ENCODE results near the gene PRDM4.
"Not testable (repeated sequence)": the region's sequence is repeated elsewhere in the genome, so short reads cannot be mapped to it uniquely, and the experiment has no call there.

The PRDM4 gene

DNA sequence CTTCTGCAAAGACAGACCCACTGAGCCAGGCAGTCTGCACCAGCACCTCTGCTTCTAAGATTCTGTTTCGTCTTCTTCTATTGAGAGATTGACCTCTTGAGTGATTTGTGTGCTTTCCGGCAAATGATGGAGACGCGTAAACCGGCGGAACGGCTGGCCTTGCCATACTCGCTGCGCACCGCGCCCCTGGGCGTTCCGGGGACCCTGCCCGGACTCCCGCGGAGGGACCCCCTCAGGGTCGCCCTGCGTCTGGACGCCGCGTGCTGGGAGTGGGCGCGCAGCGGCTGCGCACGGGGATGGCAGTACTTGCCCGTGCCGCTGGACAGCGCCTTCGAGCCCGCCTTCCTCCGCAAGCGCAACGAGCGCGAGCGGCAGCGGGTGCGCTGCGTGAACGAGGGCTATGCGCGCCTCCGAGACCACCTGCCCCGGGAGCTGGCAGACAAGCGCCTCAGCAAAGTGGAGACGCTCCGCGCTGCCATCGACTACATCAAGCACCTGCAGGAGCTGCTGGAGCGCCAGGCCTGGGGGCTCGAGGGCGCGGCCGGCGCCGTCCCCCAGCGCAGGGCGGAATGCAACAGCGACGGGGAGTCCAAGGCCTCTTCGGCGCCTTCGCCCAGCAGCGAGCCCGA, 14.3 kb upstream of the PRDM4 start:
- peak overlapping the region; percentile 34 for H3K4me3 ChIP-seq (ENCODE audit: low read depth, low read length)

GRCh38 chr12:107774349-107775029, 13.6 kb upstream of the PRDM4 start, which contains the start of gene ASCL4:
ASCL4 (plus strand) TSS chr12:107774704; CDS start chr12:107775219, 515 bp downstream.
- peak within 1 kb of the TSS; percentile 34 for H3K4me3 ChIP-seq (ENCODE audit: low read depth, low read length)

DNA sequence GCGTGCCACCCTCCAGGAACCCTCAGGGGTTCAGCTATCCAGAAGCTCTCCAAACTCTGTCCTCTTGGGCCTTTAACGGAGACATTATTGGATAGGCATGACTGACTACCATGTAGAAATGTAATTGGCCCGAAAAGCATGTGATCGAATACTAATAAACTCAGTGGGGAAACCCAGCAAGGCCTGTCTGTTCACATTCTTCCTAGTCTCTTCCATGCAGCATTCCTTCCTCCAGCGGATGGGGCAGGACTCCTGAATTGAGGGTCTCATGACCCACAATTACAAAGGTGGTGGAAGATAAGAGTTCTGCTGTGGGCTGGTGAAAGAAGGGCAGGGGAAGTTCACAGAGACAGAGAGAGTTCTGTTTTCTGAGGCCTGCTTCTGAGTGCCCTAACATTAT, 6.5 kb upstream of the PRDM4 start:
- H3K4me3 ChIP-seq (ENCODE audit: low read depth, low read length): no peak overlapping the region

GRCh38 chr12:107765316-107765715, 4.4 kb upstream of the PRDM4 start:
- no peak overlapping the region for H3K4me3 ChIP-seq (ENCODE audit: low read depth, low read length)

DNA sequence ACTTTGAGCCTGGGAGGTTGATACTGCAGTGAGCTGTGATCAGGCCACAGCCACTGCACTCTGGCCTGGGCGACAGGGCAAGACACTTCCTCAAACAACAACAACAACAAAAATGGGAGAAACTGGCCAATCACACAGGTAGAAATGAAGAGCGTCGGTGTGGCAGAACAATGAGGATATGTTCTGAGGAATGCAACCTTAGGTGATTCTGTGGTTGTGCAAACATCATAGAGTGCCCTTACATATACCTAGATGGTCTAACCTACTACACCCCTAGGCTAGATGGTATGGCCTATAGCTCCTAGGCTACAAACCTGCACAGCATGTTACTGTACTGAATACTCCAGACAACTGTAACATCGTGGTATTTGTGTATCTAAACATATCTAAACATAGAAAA, 3.7 kb upstream of the PRDM4 start:
- no peak overlapping the region for H3K4me3 ChIP-seq (ENCODE audit: low read depth, low read length)

DNA sequence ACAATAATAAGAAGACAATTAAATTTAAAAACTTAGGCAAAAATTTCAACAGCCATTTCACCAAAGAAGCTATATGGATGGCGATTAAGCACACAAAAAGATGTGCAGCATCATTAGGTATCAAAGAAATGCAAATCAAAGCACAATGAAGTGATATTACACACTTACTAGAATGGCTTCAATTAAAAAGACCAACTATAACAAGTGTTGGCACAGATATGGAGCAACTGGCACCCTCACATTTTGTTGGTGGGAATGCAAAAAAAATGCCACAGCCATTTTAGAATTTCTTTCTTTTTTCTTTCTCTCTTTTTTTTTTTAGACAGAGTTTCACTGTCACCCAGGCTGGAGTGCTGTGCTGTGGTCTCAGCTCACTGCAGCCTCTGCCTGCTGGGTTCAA, 1.9 kb upstream of the PRDM4 start:
- no peak overlapping the region for H3K4me3 ChIP-seq (ENCODE audit: low read depth, low read length)

DNA sequence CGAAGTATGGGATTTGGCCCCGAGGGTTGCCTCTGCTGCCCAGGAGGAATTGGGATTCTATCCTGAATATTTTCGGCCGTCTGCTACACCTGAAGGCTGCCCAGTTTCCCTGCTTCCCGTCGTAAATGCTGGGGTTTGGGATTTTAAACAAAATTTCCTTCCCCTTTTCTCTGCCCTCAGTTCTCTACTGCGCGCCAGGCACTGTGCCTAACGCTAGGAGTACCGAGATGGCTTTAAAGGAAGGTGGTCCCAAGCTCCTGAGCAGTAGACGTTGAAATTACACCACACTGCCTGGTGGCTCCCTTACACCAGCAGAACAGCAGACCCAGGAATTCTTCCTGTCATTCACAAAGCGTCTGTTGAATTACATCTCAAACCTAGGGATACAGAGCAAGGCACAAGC, 566 bp upstream of the PRDM4 start:
- peak overlapping the region; percentile 89 for H3K4me3 ChIP-seq (ENCODE audit: low read depth, low read length)

GRCh38 chr12:107760207-107760808, 629 bp downstream of the PRDM4 start:
- H3K4me3 ChIP-seq (ENCODE audit: low read depth, low read length): peak overlapping the region; percentile 89

DNA sequence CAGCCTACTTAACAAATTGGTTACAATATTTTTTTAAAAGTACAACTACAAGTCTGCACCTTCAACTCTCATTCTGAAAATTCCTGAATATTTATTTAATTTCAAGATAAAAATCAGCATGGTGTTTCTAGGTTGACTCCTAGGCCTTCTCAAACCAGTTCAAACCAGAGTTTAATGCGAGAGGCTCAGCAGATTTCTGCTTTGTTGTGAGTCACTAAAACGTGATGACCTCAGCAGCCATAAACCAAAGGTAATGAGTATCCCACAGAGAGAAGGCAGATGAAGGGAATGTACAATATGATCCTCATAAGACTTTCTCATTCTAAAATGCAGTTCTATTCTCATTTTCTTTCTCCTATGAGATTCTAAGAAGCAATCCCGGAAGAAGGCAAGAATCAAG, 1.5 kb downstream of the PRDM4 start:
- H3K4me3 ChIP-seq (ENCODE audit: low read depth, low read length): peak overlapping the region; percentile 89

GRCh38 chr12:107749083-107749482, 11.9 kb downstream of the PRDM4 start:
- H3K4me3 ChIP-seq (ENCODE audit: low read depth, low read length): no peak overlapping the region

GRCh38 chr12:107748472-107748871, 12.5 kb downstream of the PRDM4 start:
- H3K4me3 ChIP-seq (ENCODE audit: low read depth, low read length): no peak overlapping the region

GRCh38 chr12:107736914-107737313, 24.0 kb downstream of the PRDM4 start:
- no peak overlapping the region for H3K4me3 ChIP-seq (ENCODE audit: low read depth, low read length)

GRCh38 chr12:107735763-107736162, 25.2 kb downstream of the PRDM4 start:
- no peak overlapping the region for H3K4me3 ChIP-seq (ENCODE audit: low read depth, low read length)

- H3K4me3 ChIP-seq (ENCODE audit: low read depth, low read length): no peak overlapping the region
These were observed 26.8 kb downstream of the PRDM4 start for GRCh38 chr12:107734139-107734538.

- no peak overlapping the region for H3K4me3 ChIP-seq (ENCODE audit: low read depth, low read length)
These were observed 28.6 kb downstream of the PRDM4 start for GRCh38 chr12:107732365-107732764.

GRCh38 chr12:107731366-107731765, 29.6 kb downstream of the PRDM4 start:
- no peak overlapping the region for H3K4me3 ChIP-seq (ENCODE audit: low read depth, low read length)

DNA sequence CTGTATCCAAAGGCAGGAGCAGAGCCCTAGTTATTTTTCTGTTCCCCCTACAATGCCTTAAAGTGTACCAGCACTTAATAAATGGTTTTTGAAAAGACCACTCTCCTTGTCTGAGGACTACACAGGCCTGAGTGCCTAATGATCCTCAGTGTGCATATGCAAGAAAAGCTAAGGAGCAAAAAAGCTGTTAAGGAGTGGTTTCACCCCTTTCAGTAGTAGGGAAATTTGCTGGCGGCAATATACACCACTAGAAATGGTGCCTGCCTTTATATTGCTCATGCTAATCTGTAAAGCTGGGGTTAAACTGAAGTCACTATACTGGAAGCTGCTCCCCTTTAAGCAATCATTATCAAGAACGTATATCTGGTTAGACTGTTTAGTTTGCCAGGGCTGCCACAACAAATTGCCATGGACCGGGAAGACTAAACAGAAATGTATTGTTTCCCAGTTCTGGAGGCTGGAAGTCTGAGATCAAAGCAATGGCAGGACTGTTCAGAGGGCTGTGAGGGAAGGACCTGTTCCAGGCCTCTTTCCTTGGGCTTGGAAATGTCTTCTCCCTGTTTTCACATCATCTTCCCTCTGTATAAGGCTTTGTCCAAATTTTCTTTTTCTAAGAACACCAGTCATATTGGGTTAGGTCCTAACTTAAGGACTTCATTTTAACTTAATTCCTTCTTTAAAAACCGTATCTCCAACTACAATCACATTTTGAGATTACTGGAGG, 30.2 kb downstream of the PRDM4 start:
- H3K4me3 ChIP-seq (ENCODE audit: low read depth, low read length): no peak overlapping the region

GRCh38 chr12:107727742-107728141, 33.2 kb downstream of the PRDM4 start:
- H3K4me3 ChIP-seq (ENCODE audit: low read depth, low read length): not testable (repeated sequence)

- not testable (repeated sequence) for H3K4me3 ChIP-seq (ENCODE audit: low read depth, low read length)
These were observed 33.6 kb downstream of the PRDM4 start for GRCh38 chr12:107727327-107727726.

DNA sequence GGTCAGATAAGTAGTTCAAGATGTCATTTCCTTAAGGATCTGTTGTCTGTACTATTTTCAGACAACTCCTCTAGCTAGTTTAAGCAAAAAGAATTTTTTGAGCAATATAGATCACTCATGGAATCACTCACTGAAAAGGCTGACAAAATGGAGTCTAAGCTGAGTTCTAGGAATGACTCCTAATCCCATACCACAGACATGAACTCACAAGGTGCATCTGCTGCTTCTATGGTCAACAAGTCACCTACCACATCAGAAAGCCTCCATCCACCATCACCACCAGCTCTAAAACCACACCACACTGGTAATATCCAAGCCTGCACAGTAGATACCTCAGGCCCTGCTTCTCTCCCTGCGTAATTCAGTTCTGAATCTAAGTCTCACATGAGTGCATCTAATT, 42.3 kb downstream of the PRDM4 start:
- H3K4me3 ChIP-seq (ENCODE audit: low read depth, low read length): no peak overlapping the region

GRCh38 chr12:107715780-107716179, 45.2 kb downstream of the PRDM4 start:
- no peak overlapping the region for H3K4me3 ChIP-seq (ENCODE audit: low read depth, low read length)

DNA sequence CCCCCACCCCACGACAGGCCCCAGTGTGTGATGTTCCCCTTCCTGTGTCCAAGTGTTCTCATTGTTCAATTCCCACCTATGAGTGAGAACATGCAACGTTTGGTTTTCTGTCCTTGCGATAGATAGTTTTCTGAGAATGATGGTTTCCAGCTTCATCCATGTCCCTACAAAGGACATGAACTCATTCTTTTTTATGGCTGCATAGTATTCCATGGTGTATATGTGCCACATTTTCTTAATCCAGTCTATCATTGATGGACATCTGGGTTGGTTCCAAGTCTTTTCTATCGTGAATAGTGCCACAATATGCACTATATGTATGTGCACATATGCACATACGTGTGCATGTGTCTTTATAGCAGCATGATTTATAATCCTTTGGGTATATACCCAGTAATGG, 55.4 kb downstream of the PRDM4 start:
- not testable (repeated sequence) for H3K4me3 ChIP-seq (ENCODE audit: low read depth, low read length)
